Breast epithelium (tissue), 4 donors: ENCODE results near the gene SOX8. TPM values are rescaled to one million over a fixed set of nuclear protein-coding genes. Genes with fewer than 3 reads are reported as not detected.

Experiments used
- DNase-seq, 2 donors: peaks; one replicate each; pipeline ENCODE4 v3.0.0-alpha.2; 2019; ENCODE audit warnings: low spot score in 2 of 2
- H3K27ac ChIP-seq, 2 donors: fragments of 200-600 bp; sonication (generic) in 1 of 2; one replicate each; pipeline ENCODE4 v1.5.1; 2016 to 2019; ENCODE audit warnings: mild to moderate bottlenecking in 1 of 2
- H3K27me3 ChIP-seq, 2 donors: fragments of 200-600 bp; sonication (generic) in 1 of 2; one replicate each; pipeline versions ENCODE4 v1.5.1 to v1.6.0; 2017 to 2019; ENCODE audit warnings: control low read depth in 1 of 2, mild to moderate bottlenecking in 1 of 2
- H3K36me3 ChIP-seq: fragments of 200-600 bp; one replicate; pipeline ENCODE4 v1.5.1; 2019
- H3K4me1 ChIP-seq, 2 donors: fragments of 200-600 bp; sonication (generic); one replicate each; pipeline ENCODE4 v1.5.1; 2016 to 2019; ENCODE audit warnings: control low read depth in 1 of 2
- H3K4me3 ChIP-seq, 3 donors: fragments of 200-600 bp; sonication (generic); 1 replicate in 2 of 3; 2 replicates in 1 of 3; pipeline ENCODE4 v1.5.1; 2016 to 2019; ENCODE audit warnings: mild to moderate bottlenecking in 3 of 3, moderate library complexity in 2 of 3
- H3K9me3 ChIP-seq, 2 donors: fragments of 200-600 bp; sonication (generic) in 1 of 2; one replicate each; pipeline ENCODE4 v1.5.1; 2016 to 2019; ENCODE audit warnings: control low read depth in 1 of 2
- CTCF ChIP-seq, 3 donors: fragments of 450-650 bp; IDR thresholded peaks; one replicate each; pipeline ENCODE4 v1.5.1; 2016 to 2017; ENCODE audit warnings: antibody characterized with exemption in 3 of 3, mild to moderate bottlenecking in 3 of 3, moderate library complexity in 3 of 3
- POLR2A ChIP-seq: fragments of 450-650 bp; IDR thresholded peaks from one replicate; pipeline ENCODE4 v1.6.1; 2016; ENCODE audit warnings: antibody characterized with exemption, mild to moderate bottlenecking, moderate library complexity
- POLR2AphosphoS5 ChIP-seq, 3 donors: sonication (generic); formaldehyde crosslinking; IDR thresholded peaks; one replicate each; pipeline ENCODE4 v1.6.1; 2017; ENCODE audit warnings: antibody characterized with exemption in 3 of 3
- intact Hi-C: fragments of 100-400 bp; cut with DNase I; formaldehyde crosslinking; loops from one replicate; pipeline ENCODE4 v1.15.1; 2023; ENCODE audit warnings: low total_unique reads
- total RNA-seq, 3 donors: library from RNA; depleted of rRNA; stranded (reverse); fragments of >200 nt; gene quantifications; one replicate each; pipeline ENCODE4 v1.1.0, GENCODE V29; 2016

The SOX8 gene
- total RNA-seq, 3 donors from 2014 or later: 0.32 to 6.6 (median 1.3) TPM

- no peaks in the 10 kb centered on the region for H3K9me3 ChIP-seq
- H3K4me3 ChIP-seq: peak within 1 kb of the TSS; percentile 72 to 83 (median 82)
- H3K27ac ChIP-seq: peak within 1 kb of the TSS; percentile 80 to 87
- peak; percentile 40 for TF ChIP-seq POLR2A
- no peak for TF ChIP-seq CTCF (IDR thresholded peaks at IDR 0.05)
- peak in 1 of 3 donors; percentile 76 for TF ChIP-seq POLR2AphosphoS5 (IDR thresholded peaks at IDR 0.05)
- peaks cover 5 to 12% of the 10 kb centered on the region in 2 donors for H3K4me1 ChIP-seq
- no peaks in the 10 kb centered on the region for H3K36me3 ChIP-seq
- no peaks in the 10 kb centered on the region for H3K27me3 ChIP-seq
- DNase-seq: peak; percentile 93 to 97
- intact Hi-C loops: no loop called here
Observed at GRCh38 chr16:970766-971581, 10.6 kb upstream of the SOX8 start, which contains the start of gene LMF1. Gene LMF1, minus strand, starts transcription at chr16:970984. Its CDS starts 4 bp downstream, at chr16:970980.

GRCh38 chr16:971582-971905, 10.0 kb upstream of the SOX8 start:
- peaks cover 5 to 16% of the 10 kb centered on the region in 2 donors for H3K4me1 ChIP-seq
- no peaks in the 10 kb centered on the region for H3K36me3 ChIP-seq
- TF ChIP-seq CTCF (IDR thresholded peaks at IDR 0.05) (no peak), POLR2AphosphoS5 (IDR thresholded peaks at IDR 0.05) (no peak), POLR2A (no peak)
- H3K4me3 ChIP-seq: peak overlapping the region in 2 of 3 donors; percentile 72 to 83
- H3K27ac ChIP-seq: peak overlapping the region; percentile 74 to 87
- intact Hi-C loops: no loop called here
- no peak for DNase-seq
- no peaks in the 10 kb centered on the region for H3K9me3 ChIP-seq
- H3K27me3 ChIP-seq: no peaks in the 10 kb centered on the region

GRCh38 chr16:971981-972315, 9.6 kb upstream of the SOX8 start:
- intact Hi-C loops: no loop called here
- H3K27ac ChIP-seq: peak overlapping the region; percentile 84 to 87
- H3K4me1 ChIP-seq: peaks cover 5 to 16% of the 10 kb centered on the region in 2 donors

GRCh38 chr16:972316-973002, 9.1 kb upstream of the SOX8 start:
- H3K36me3 ChIP-seq: no peaks in the 10 kb centered on the region
- no peaks in the 10 kb centered on the region for H3K9me3 ChIP-seq
- peaks cover 5 to 16% of the 10 kb centered on the region in 2 donors for H3K4me1 ChIP-seq
- no peak for TF ChIP-seq POLR2A
- no peak for TF ChIP-seq CTCF (IDR thresholded peaks at IDR 0.05)
- peak overlapping the region in 2 of 3 donors; percentile 20 to 32 for H3K4me3 ChIP-seq
- intact Hi-C loops: no loop called here
- H3K27me3 ChIP-seq: no peaks in the 10 kb centered on the region
- peak in 1 of 2 donors; percentile 81 for DNase-seq
- H3K27ac ChIP-seq: peak overlapping the region; percentile 84 to 87

More at GRCh38 chr16:971981-972315, 9.6 kb upstream of the SOX8 start:
- Histone ChIP-seq H3K4me3 (peak overlapping the region in 2 of 3 donors; percentile 20 to 32), H3K9me3 (no peaks in the 10 kb centered on the region), H3K36me3 (no peaks in the 10 kb centered on the region), H3K27me3 (no peaks in the 10 kb centered on the region)
- TF ChIP-seq POLR2A (no peak), CTCF (IDR thresholded peaks at IDR 0.05) (no peak), POLR2AphosphoS5 (IDR thresholded peaks at IDR 0.05) (no peak)
- no peak for DNase-seq

GRCh38 chr16:973366-973765, 8.2 kb upstream of the SOX8 start:
- DNase-seq: no peak
- Histone ChIP-seq H3K9me3 (no peaks in the 10 kb centered on the region), H3K4me1 (peaks cover 5 to 16% of the 10 kb centered on the region in 2 donors), H3K27me3 (no peaks in the 10 kb centered on the region), H3K36me3 (no peaks in the 10 kb centered on the region), H3K4me3 (no peak overlapping the region), H3K27ac (peak overlapping the region; percentile 84 to 87)
- intact Hi-C loops: no loop called here
- TF ChIP-seq CTCF (IDR thresholded peaks at IDR 0.05) (no peak), POLR2AphosphoS5 (IDR thresholded peaks at IDR 0.05) (no peak), POLR2A (no peak)
